T-helper 17 cell (primary cell): ENCODE data around the gene PKP1. TPM values are rescaled to one million over a fixed set of nuclear protein-coding genes. Genes with fewer than 3 reads are reported as not detected.

Experiments
- ATAC-seq: fragments of 150-1000 bp; cut with Tn5 transposase; 2 replicates; pipeline ENCODE4 v1.10.0; 2021; ENCODE audit warnings: mild to moderate bottlenecking, moderate library complexity
- DNase-seq, 3 donors: peaks; one replicate each; pipeline versions ENCODE4 v3.0.0 to v3.0.0-alpha.2; 2020 to 2021
- H3K9me3 ChIP-seq: one replicate; pipeline ENCODE4 v1.7.0; 2013; ENCODE audit warnings: low read length, mild to moderate bottlenecking; ENCODE audit not compliant: control insufficient read depth, poor library complexity, severe bottlenecking
- H3K27ac Mint-ChIP-seq: one replicate; pipeline ENCODE4 v1.8.0; 2022; ENCODE audit warnings: mild to moderate bottlenecking, moderate library complexity, mixed read lengths
- H3K27me3 Mint-ChIP-seq: one replicate; pipeline ENCODE4 v1.8.0; 2022; ENCODE audit warnings: mixed read lengths
- H3K36me3 Mint-ChIP-seq: one replicate; pipeline ENCODE4 v1.8.0; 2022; ENCODE audit warnings: low read depth, mixed read lengths
- H3K4me1 Mint-ChIP-seq: one replicate; pipeline ENCODE4 v1.8.0; 2022; ENCODE audit warnings: mild to moderate bottlenecking, mixed read lengths
- H3K4me3 Mint-ChIP-seq: one replicate; pipeline ENCODE4 v1.8.0; 2022; ENCODE audit warnings: mild to moderate bottlenecking, moderate library complexity, mixed read lengths
- total RNA-seq, 4 donors: library from RNA in 2 of 4; stranded (reverse) in 2 of 4; gene quantifications; one replicate each; pipeline ENCODE4 v1.2.3 and lab custom pipeline; 2022 to 2026

Gene PKP1
- total RNA-seq, 2 donors from 2014 or later = not detected

- ATAC-seq (no peak), DNase-seq (no peak)
- no peaks in the 10 kb centered on the region for H3K9me3 ChIP-seq
- Mint-ChIP-seq H3K4me3 (no peak overlapping the region), H3K4me1 (peaks cover 2% of the 10 kb centered on the region), H3K27me3 (peaks cover 54% of the 10 kb centered on the region), H3K27ac (no peak overlapping the region), H3K36me3 (no peaks in the 10 kb centered on the region)
Observed at GRCh38 chr1:201376107-201376463, 92.8 kb downstream of the PKP1 start.

DNA sequence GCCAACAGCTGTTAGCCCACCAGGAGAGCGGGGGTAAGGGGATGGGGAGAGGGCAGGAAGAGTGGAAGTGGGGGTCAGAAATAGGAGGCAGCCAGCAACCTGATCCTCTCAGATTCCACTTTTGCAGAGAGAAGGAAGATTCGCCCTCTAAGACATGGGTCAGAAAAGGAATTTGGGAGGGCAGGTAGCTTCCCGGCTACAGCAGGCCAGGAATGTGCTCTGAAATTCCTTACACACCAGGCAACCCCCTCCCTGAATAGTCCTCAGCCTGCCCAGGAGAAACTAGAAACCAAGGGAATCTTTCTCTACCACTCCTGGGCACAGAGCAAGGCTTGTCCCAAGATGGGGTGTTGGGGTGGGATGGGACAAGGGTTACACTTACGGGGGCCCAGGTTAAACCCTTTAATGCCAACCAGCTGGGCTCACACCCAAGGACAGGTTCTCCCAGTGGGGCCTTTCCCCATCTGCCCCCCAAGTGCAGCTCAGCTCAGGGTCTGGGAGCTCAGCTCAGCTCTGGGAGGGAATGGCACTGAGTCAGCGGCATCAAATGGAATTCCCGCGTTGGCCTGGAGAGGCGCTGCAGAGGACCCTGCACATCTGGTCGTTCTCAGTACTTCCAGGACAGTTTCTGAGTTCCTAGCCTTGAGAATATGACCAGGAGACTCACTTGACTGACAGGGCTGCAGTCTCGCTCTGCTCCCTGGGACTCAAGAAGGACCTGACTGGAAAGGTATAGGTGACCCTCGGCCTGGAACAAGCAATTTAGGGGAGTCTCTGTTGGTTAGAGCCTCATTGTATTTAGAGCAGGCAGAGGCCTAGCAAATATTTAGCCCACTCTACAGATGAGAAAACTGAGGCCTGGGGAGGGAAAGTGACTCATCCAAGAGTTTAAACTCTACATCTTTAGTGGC is 93.4 kb downstream of the PKP1 start:
- no peak overlapping the region for H3K27ac Mint-ChIP-seq
- H3K36me3 Mint-ChIP-seq = no peaks in the 10 kb centered on the region
- no peak for DNase-seq
- ATAC-seq = no peak
- H3K4me3 Mint-ChIP-seq = no peak overlapping the region
- H3K27me3 Mint-ChIP-seq = peaks cover 54% of the 10 kb centered on the region
- peaks cover 2% of the 10 kb centered on the region for H3K4me1 Mint-ChIP-seq
- no peaks in the 10 kb centered on the region for H3K9me3 ChIP-seq

DNA sequence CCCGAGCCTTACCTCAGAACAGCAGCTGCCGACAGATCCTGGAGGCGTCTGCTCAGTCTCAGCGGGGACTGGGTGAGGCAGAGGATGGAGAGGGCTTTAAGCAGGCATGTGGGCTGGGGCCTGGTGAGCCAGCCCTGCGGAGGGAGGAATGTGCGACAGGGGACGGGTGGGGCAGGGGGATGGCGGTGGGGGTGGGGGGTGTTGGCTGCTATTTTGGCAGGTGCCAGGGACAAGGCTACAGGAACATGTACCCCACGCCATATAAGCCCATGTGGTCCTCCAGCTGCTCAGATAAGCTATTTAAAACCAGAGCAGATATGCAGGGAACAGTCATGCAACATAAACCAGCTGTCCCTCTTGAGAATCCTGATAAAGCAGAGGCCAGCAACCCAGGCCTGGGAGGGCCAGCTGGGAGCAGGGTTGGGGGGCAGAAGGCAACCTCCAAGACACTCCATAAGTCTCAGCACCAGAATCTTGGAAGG is 94.3 kb downstream of the PKP1 start, which contains the start of gene TNNT2:
TSS of gene TNNT2 (minus strand) at position 70 of the 482 bp plus-strand sequence. CDS start 4,426 bp downstream, outside the sequence.
- DNase-seq (no peak), ATAC-seq (no peak)
- peaks cover 50% of the 10 kb centered on the region for H3K27me3 Mint-ChIP-seq
- no peaks in the 10 kb centered on the region for H3K36me3 Mint-ChIP-seq
- no peak within 1 kb of the TSS for H3K4me3 Mint-ChIP-seq
- H3K9me3 ChIP-seq = no peaks in the 10 kb centered on the region
- no peak within 1 kb of the TSS for H3K27ac Mint-ChIP-seq
- peaks cover 2% of the 10 kb centered on the region for H3K4me1 Mint-ChIP-seq

GRCh38 chr1:201378804-201379203 is 95.5 kb downstream of the PKP1 start:
- no peak overlapping the region for H3K27ac Mint-ChIP-seq
- ATAC-seq (no peak), DNase-seq (no peak)
- no peaks in the 10 kb centered on the region for H3K9me3 ChIP-seq
- peaks cover 48% of the 10 kb centered on the region for H3K27me3 Mint-ChIP-seq
- peaks cover 2% of the 10 kb centered on the region for H3K4me1 Mint-ChIP-seq
- peaks cover 2% of the 10 kb centered on the region for H3K36me3 Mint-ChIP-seq
- no peak overlapping the region for H3K4me3 Mint-ChIP-seq

- H3K27me3 Mint-ChIP-seq = peaks cover 48% of the 10 kb centered on the region
- no peak overlapping the region for H3K27ac Mint-ChIP-seq
- DNase-seq = no peak
- peaks cover 2% of the 10 kb centered on the region for H3K4me1 Mint-ChIP-seq
- H3K36me3 Mint-ChIP-seq = peaks cover 2% of the 10 kb centered on the region
- no peak for ATAC-seq
- no peak overlapping the region for H3K4me3 Mint-ChIP-seq
- no peaks in the 10 kb centered on the region for H3K9me3 ChIP-seq
Observed at GRCh38 chr1:201379733-201380242, 96.5 kb downstream of the PKP1 start.

DNA sequence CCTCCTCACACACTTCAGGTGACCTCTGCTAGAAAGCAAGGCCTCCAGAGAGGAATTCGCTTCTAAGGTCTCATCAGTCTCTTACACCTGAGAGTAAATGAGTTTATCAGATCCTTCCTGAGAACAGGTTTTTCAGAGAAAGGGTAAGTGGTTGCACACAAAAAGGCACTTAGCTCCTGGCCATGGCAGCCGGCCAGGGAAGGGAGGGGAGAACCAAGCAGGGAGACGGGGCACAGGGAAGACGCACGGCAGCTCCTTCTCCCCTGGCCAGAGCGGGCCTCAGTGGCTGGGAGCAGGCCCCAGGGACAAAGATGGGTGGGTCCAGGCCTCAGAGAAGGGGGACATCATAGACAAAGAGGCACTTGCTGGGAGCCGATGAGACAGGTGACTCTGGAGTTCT is 97.8 kb downstream of the PKP1 start:
- H3K27me3 Mint-ChIP-seq = peaks cover 54% of the 10 kb centered on the region

More for the DNA sequence above, 97.8 kb downstream of the PKP1 start:
- Mint-ChIP-seq H3K4me1 (peaks cover 2% of the 10 kb centered on the region), H3K4me3 (no peak overlapping the region), H3K36me3 (peaks cover 2% of the 10 kb centered on the region), H3K27ac (no peak overlapping the region)
- DNase-seq (no peak), ATAC-seq (no peak)
- H3K9me3 ChIP-seq = no peaks in the 10 kb centered on the region

Other genes with a start within 250 kb of the PKP1 start
- gene CACNA1S, start 171.1 kb upstream of the PKP1 start, total RNA-seq = not detected
- under 1 TPM in 1 of 2 donors, not detected in 1; 0.27 TPM for gene ASCL5, start 156.3 kb upstream of the PKP1 start, total RNA-seq
- gene TMEM9, start 129.0 kb upstream of the PKP1 start, total RNA-seq = 10 to 100 TPM; 13.0 to 13.1 TPM
- gene IGFN1, start 92.7 kb upstream of the PKP1 start, total RNA-seq = not detected
- not detected for gene TNNT2, start 94.2 kb downstream of the PKP1 start, total RNA-seq
- not detected for gene LAD1, start 115.8 kb downstream of the PKP1 start, total RNA-seq
- not detected for gene TNNI1, start 138.2 kb downstream of the PKP1 start, total RNA-seq
- gene PHLDA3, start 185.7 kb downstream of the PKP1 start, total RNA-seq = 1 to 10 TPM; 1.6 to 2.7 TPM
- gene CSRP1, start 223.6 kb downstream of the PKP1 start, total RNA-seq = 10 to 100 TPM; 37.2 to 51.7 TPM